Measurements from ENCODE around the gene NR2F6. TPM values are rescaled to one million over a fixed set of nuclear protein-coding genes. Genes with fewer than 3 reads are reported as not detected.

Gene NR2F6
- total RNA-seq, 1 experiment from 2014 or later, result 26.3 TPM

- TF ChIP-seq CTCF (conservative IDR thresholded peaks at IDR 0.05; ENCODE audit: low read depth, low read length), result no peak
- TF ChIP-seq EZH2 (IDR thresholded peaks at IDR 0.05; ENCODE audit: borderline replicate concordance, low read depth, low read length, poor library complexity, severe bottlenecking), result no peak
- H3K27ac ChIP-seq (ENCODE audit: low read depth, low read length, poor library complexity, severe bottlenecking), result no peak overlapping the region
- no peaks in the 10 kb centered on the region for H3K27me3 ChIP-seq (replicated peaks; ENCODE audit: insufficient read depth, low read depth, low read length, poor library complexity)
- CTCF ChIA-PET, result interaction anchor here (0.5 kb wide), 1 partner anchor 47 kb away, joined by 5 read pairs; no protein-coding TSS in a partner anchor
- intact Hi-C loops (cut with micrococcal nuclease; ENCODE audit: unreplicated experiment), result loop anchor here (10.0 kb wide), 1 partner anchor 511 kb away; no protein-coding TSS in a partner anchor
- no TSS peak for BruUV-seq (replicated peaks)
- no peak for DNase-seq (ENCODE audit: low spot score)
- H3K4me3 ChIP-seq (ENCODE audit: low read depth, low read length, poor library complexity, severe bottlenecking), result no peak overlapping the region
- POLR2A ChIA-PET (ENCODE audit: low non-redundant PET), result no interaction called here
- no peaks in the 10 kb centered on the region for H3K9me3 ChIP-seq (ENCODE audit: low read depth, low read length, poor library complexity, severe bottlenecking)
- peaks cover 4% of the 10 kb centered on the region for H3K4me1 ChIP-seq (ENCODE audit: insufficient read depth, low read length, poor library complexity, severe bottlenecking)
- no peaks in the 10 kb centered on the region for H3K36me3 ChIP-seq (ENCODE audit: insufficient read depth, low read length, poor library complexity, severe bottlenecking)
These were observed 40.5 kb upstream of the NR2F6 start for GRCh38 chr19:17286263-17286662.

GRCh38 chr19:17285415-17286135 is 39.9 kb upstream of the NR2F6 start:
- Histone ChIP-seq H3K27ac (ENCODE audit: low read depth, low read length, poor library complexity, severe bottlenecking) (no peak overlapping the region), H3K9me3 (ENCODE audit: low read depth, low read length, poor library complexity, severe bottlenecking) (no peaks in the 10 kb centered on the region), H3K36me3 (ENCODE audit: insufficient read depth, low read length, poor library complexity, severe bottlenecking) (no peaks in the 10 kb centered on the region), H3K4me3 (ENCODE audit: low read depth, low read length, poor library complexity, severe bottlenecking) (no peak overlapping the region), H3K27me3 (replicated peaks; ENCODE audit: insufficient read depth, low read depth, low read length, poor library complexity) (no peaks in the 10 kb centered on the region), H3K4me1 (ENCODE audit: insufficient read depth, low read length, poor library complexity, severe bottlenecking) (peaks cover 4% of the 10 kb centered on the region)
- CTCF ChIA-PET, result interaction anchor here (0.5 kb wide), 1 partner anchor 48 kb away, joined by 5 read pairs; no protein-coding TSS in a partner anchor
- no TSS peak for BruUV-seq (replicated peaks)
- no peak for DNase-seq (ENCODE audit: low spot score)
- intact Hi-C loops (cut with micrococcal nuclease; ENCODE audit: unreplicated experiment), result loop anchor here (10.0 kb wide), 1 partner anchor 511 kb away; no protein-coding TSS in a partner anchor
- no peak for TF ChIP-seq EZH2 (IDR thresholded peaks at IDR 0.05; ENCODE audit: borderline replicate concordance, low read depth, low read length, poor library complexity, severe bottlenecking)
- TF ChIP-seq CTCF (conservative IDR thresholded peaks at IDR 0.05; ENCODE audit: low read depth, low read length), result no peak
- POLR2A ChIA-PET (ENCODE audit: low non-redundant PET), result no interaction called here

GRCh38 chr19:17283504-17283996 is 37.8 kb upstream of the NR2F6 start:
- DNase-seq (ENCODE audit: low spot score), result no peak
- Histone ChIP-seq H3K27me3 (replicated peaks; ENCODE audit: insufficient read depth, low read depth, low read length, poor library complexity) (no peaks in the 10 kb centered on the region), H3K4me3 (ENCODE audit: low read depth, low read length, poor library complexity, severe bottlenecking) (no peak overlapping the region), H3K36me3 (ENCODE audit: insufficient read depth, low read length, poor library complexity, severe bottlenecking) (no peaks in the 10 kb centered on the region), H3K4me1 (ENCODE audit: insufficient read depth, low read length, poor library complexity, severe bottlenecking) (peaks cover 4% of the 10 kb centered on the region), H3K27ac (ENCODE audit: low read depth, low read length, poor library complexity, severe bottlenecking) (no peak overlapping the region), H3K9me3 (ENCODE audit: low read depth, low read length, poor library complexity, severe bottlenecking) (no peaks in the 10 kb centered on the region)
- intact Hi-C loops (cut with micrococcal nuclease; ENCODE audit: unreplicated experiment), result loop anchor here (2.0 to 10.0 kb wide), 3 partner anchors 79 to 509 kb away; no protein-coding TSS in a partner anchor
- BruUV-seq (replicated peaks), result no TSS peak
- ChIA-PET POLR2A (ENCODE audit: low non-redundant PET) (no interaction called here), CTCF (interaction anchor here (0.5 kb wide), 1 partner anchor 62 kb away, joined by 5 read pairs; no protein-coding TSS in a partner anchor)
- no peak for TF ChIP-seq EZH2 (IDR thresholded peaks at IDR 0.05; ENCODE audit: borderline replicate concordance, low read depth, low read length, poor library complexity, severe bottlenecking)
- TF ChIP-seq CTCF (conservative IDR thresholded peaks at IDR 0.05; ENCODE audit: low read depth, low read length), result no peak
